Tibial nerve (tissue), 4 donors: Measurements from ENCODE around the gene AUTS2. TPM values are rescaled to one million over a fixed set of nuclear protein-coding genes. Genes with fewer than 3 reads are reported as not detected.

Source experiments
- DNase-seq, 2 donors: peaks; one replicate each; pipeline ENCODE4 v3.0.0-alpha.2; 2019; ENCODE audit warnings: low spot score in 2 of 2
- H3K27ac ChIP-seq, 4 donors: fragments of 200-600 bp; sonication (generic) in 3 of 4; one replicate each; pipeline ENCODE4 v1.5.1; 2017 to 2019; ENCODE audit warnings: mild to moderate bottlenecking in 1 of 4
- H3K27me3 ChIP-seq, 2 donors: fragments of 200-600 bp; sonication (generic) in 1 of 2; one replicate each; pipeline versions ENCODE4 v1.5.1 to v1.6.0; 2017 to 2019
- H3K36me3 ChIP-seq, 3 donors: fragments of 200-600 bp; sonication (generic); one replicate each; pipeline ENCODE4 v1.5.1; 2018 to 2019
- H3K4me1 ChIP-seq, 4 donors: fragments of 200-600 bp; sonication (generic) in 3 of 4; one replicate each; pipeline ENCODE4 v1.5.1; 2017 to 2019
- H3K4me3 ChIP-seq, 4 donors: fragments of 200-600 bp; sonication (generic) in 3 of 4; one replicate each; pipeline ENCODE4 v1.5.1; 2017 to 2019; ENCODE audit warnings: mild to moderate bottlenecking in 1 of 4, moderate library complexity in 1 of 4
- H3K9me3 ChIP-seq, 4 donors: fragments of 200-600 bp; sonication (generic) in 3 of 4; one replicate each; pipeline ENCODE4 v1.5.1; 2017 to 2019
- CTCF ChIP-seq, 5 experiments: fragments of 200-600 bp in 3 of 5; fragments of 450-650 bp in 2 of 5; sonication (generic) in 3 of 5; IDR thresholded peaks; one replicate each; pipeline ENCODE4 v1.5.1; 2016 to 2019; ENCODE audit warnings: antibody characterized with exemption in 5 of 5, mild to moderate bottlenecking in 3 of 5, moderate library complexity in 2 of 5
- EP300 ChIP-seq, 2 donors: sonication (generic); formaldehyde crosslinking; IDR thresholded peaks; one replicate each; pipeline ENCODE4 v1.6.1; 2017; ENCODE audit warnings: antibody characterized with exemption in 2 of 2, mild to moderate bottlenecking in 1 of 2
- POLR2A ChIP-seq, 2 donors: fragments of 450-650 bp; IDR thresholded peaks; one replicate each; pipeline ENCODE4 v1.6.1; 2017; ENCODE audit warnings: antibody characterized with exemption in 2 of 2, mild to moderate bottlenecking in 2 of 2, moderate library complexity in 2 of 2
- WGBS, 2 donors: methylation state at CpG; one replicate each; pipeline ENCODE4 v1.1.5; 2018; 5-methylcytosine and 5-hydroxymethylcytosine counted together
- total RNA-seq, 4 donors: library from RNA; depleted of rRNA; stranded (reverse); fragments of >200 nt; gene quantifications; one replicate each; pipeline ENCODE4 v1.1.0, GENCODE V29; 2016

AUTS2 gene
- total RNA-seq, 4 donors from 2014 or later, result 56.6 to 87.9 (median 71.6) TPM

- Histone ChIP-seq H3K27ac (no peak overlapping the region), H3K9me3 (no peaks in the 10 kb centered on the region), H3K4me3 (no peak overlapping the region), H3K27me3 (no peaks in the 10 kb centered on the region), H3K4me1 (peaks cover 0 to 20% (median 7%) of the 10 kb centered on the region in 4 donors), H3K36me3 (no peaks in the 10 kb centered on the region)
- 100% methylated on average over 1 of the region's 1 CpG for WGBS, 2 donors
- TF ChIP-seq POLR2A (IDR thresholded peaks at IDR 0.05) (no peak), EP300 (IDR thresholded peaks at IDR 0.05) (no peak)
- no peak for DNase-seq
Measured at GRCh38 chr7:70459546-70459945, 861.3 kb downstream of the AUTS2 start.

- no peak overlapping the region for H3K4me3 ChIP-seq
- 93 to 97% methylated on average over 10 of the region's 10 CpGs for WGBS, 2 donors
- no peaks in the 10 kb centered on the region for H3K27me3 ChIP-seq
- TF ChIP-seq POLR2A (IDR thresholded peaks at IDR 0.05), result no peak
- no peak for TF ChIP-seq CTCF (IDR thresholded peaks at IDR 0.05)
- TF ChIP-seq EP300 (IDR thresholded peaks at IDR 0.05), result no peak
- H3K4me1 ChIP-seq, result peaks cover 0 to 20% (median 7%) of the 10 kb centered on the region in 4 donors
- DNase-seq, result no peak
- no peak overlapping the region for H3K27ac ChIP-seq
- no peaks in the 10 kb centered on the region for H3K36me3 ChIP-seq
- H3K9me3 ChIP-seq, result no peaks in the 10 kb centered on the region
Measured at GRCh38 chr7:70460071-70460470, 861.8 kb downstream of the AUTS2 start.

- TF ChIP-seq CTCF (IDR thresholded peaks at IDR 0.05), result no peak
- TF ChIP-seq EP300 (IDR thresholded peaks at IDR 0.05), result no peak
- no peak for TF ChIP-seq POLR2A (IDR thresholded peaks at IDR 0.05)
- no peak overlapping the region for H3K4me3 ChIP-seq
- WGBS, 2 donors, result 92 to 97% methylated on average over 6 of the region's 6 CpGs
- peaks cover 0 to 20% (median 7%) of the 10 kb centered on the region in 4 donors for H3K4me1 ChIP-seq
- no peaks in the 10 kb centered on the region for H3K27me3 ChIP-seq
- no peaks in the 10 kb centered on the region for H3K9me3 ChIP-seq
- no peak overlapping the region for H3K27ac ChIP-seq
- no peaks in the 10 kb centered on the region for H3K36me3 ChIP-seq
- no peak for DNase-seq
Measured at GRCh38 chr7:70460562-70460961, 862.3 kb downstream of the AUTS2 start.

GRCh38 chr7:70463352-70463938 is 865.2 kb downstream of the AUTS2 start:
- Histone ChIP-seq H3K9me3 (no peaks in the 10 kb centered on the region), H3K36me3 (no peaks in the 10 kb centered on the region), H3K27ac (no peak overlapping the region), H3K27me3 (no peaks in the 10 kb centered on the region), H3K4me3 (no peak overlapping the region), H3K4me1 (peaks cover 0 to 4% (median 0%) of the 10 kb centered on the region in 4 donors)
- TF ChIP-seq CTCF (IDR thresholded peaks at IDR 0.05) (no peak), EP300 (IDR thresholded peaks at IDR 0.05) (no peak), POLR2A (IDR thresholded peaks at IDR 0.05) (no peak)
- 79 to 82% methylated on average over 5 of the region's 5 CpGs for WGBS, 2 donors
- no peak for DNase-seq

GRCh38 chr7:70466725-70467364 is 868.6 kb downstream of the AUTS2 start:
- no peaks in the 10 kb centered on the region for H3K4me1 ChIP-seq
- H3K36me3 ChIP-seq, result no peaks in the 10 kb centered on the region
- DNase-seq, result no peak
- H3K27me3 ChIP-seq, result no peaks in the 10 kb centered on the region
- WGBS, 2 donors, result 79 to 82% methylated on average over 5 of the region's 5 CpGs
- H3K9me3 ChIP-seq, result no peaks in the 10 kb centered on the region
- no peak overlapping the region for H3K27ac ChIP-seq
- no peak overlapping the region for H3K4me3 ChIP-seq
- TF ChIP-seq POLR2A (IDR thresholded peaks at IDR 0.05) (no peak), CTCF (IDR thresholded peaks at IDR 0.05) (no peak), EP300 (IDR thresholded peaks at IDR 0.05) (no peak)
